ENCODE data around the gene AAK1. TPM values are rescaled to one million over a fixed set of nuclear protein-coding genes. Genes with fewer than 3 reads are reported as not detected.

AAK1 gene
- total and polyA plus RNA-seq, 12 donors: 26.2 to 106 (median 68.5) TPM

DNA sequence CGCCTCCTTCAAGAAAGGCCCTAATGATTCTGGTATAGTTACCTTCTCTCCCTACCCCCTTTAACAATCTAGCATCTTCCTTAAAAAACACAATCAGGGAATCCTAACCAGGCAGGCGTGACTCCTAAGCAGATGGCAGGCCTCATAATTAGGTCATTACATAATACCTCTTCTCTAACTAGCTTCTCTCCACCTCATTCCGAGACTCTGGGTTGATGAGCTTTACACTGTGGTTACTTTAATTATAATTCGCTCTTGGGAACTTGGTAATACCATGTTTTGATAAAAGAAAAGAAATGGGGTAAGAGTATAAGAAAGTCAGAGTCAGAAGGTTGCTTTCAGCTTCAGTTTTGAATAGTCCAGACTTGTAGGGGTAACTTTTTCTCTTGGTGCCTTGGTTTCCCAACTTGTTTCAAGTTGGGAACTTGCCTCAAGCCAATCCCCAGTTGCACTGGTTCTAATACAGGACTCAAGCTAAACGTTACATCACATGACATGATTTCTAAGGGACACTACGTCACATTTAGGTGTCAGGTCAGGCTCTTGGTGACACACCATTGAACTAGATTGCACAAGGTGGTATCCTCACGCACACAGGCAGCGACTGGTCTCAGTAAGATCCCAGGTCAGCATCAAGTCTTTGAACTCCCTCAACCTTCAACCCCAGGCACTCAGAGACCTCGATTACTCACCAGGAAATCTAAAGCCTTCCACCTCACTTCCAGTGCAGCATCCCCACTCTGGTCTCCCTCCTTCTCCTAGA is 59.2 kb downstream of the AAK1 start:
- DNase-seq: peak in 1 of 7 donors; percentile 19
- 78 to 88% (median 83%) methylated on average over 9 of the region's 9 CpGs for WGBS, 4 donors
- Histone ChIP-seq H3K4me3 (no peak overlapping the region), H3K9me3 (replicated peaks in 1 of 3) (no peaks in the 10 kb centered on the region), H3K27me3 (no peaks in the 10 kb centered on the region), H3K27ac (peak overlapping the region in 1 of 5 donors; percentile 3), H3K36me3 (replicated peaks in 1 of 2) (no peaks in the 10 kb centered on the region), H3K4me1 (replicated peaks in 1 of 2) (peaks cover 28 to 41% of the 10 kb centered on the region in 2 donors)
- intact Hi-C loops (cut with DNase I): no loop called here
- no peak for TF ChIP-seq POLR2A (IDR thresholded peaks at IDR 0.05)
- TF ChIP-seq, protein P1, sequence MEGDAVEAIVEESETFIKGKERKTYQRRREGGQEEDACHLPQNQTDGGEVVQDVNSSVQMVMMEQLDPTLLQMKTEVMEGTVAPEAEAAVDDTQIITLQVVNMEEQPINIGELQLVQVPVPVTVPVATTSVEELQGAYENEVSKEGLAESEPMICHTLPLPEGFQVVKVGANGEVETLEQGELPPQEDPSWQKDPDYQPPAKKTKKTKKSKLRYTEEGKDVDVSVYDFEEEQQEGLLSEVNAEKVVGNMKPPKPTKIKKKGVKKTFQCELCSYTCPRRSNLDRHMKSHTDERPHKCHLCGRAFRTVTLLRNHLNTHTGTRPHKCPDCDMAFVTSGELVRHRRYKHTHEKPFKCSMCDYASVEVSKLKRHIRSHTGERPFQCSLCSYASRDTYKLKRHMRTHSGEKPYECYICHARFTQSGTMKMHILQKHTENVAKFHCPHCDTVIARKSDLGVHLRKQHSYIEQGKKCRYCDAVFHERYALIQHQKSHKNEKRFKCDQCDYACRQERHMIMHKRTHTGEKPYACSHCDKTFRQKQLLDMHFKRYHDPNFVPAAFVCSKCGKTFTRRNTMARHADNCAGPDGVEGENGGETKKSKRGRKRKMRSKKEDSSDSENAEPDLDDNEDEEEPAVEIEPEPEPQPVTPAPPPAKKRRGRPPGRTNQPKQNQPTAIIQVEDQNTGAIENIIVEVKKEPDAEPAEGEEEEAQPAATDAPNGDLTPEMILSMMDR (IDR thresholded peaks at IDR 0.05): no peak

- intact Hi-C loops (cut with DNase I): no loop called here
- Histone ChIP-seq H3K4me1 (replicated peaks in 1 of 2) (peaks cover 28 to 37% of the 10 kb centered on the region in 2 donors), H3K27me3 (no peaks in the 10 kb centered on the region), H3K36me3 (replicated peaks in 1 of 2) (no peaks in the 10 kb centered on the region), H3K9me3 (replicated peaks in 1 of 3) (no peaks in the 10 kb centered on the region), H3K4me3 (no peak overlapping the region), H3K27ac (peak overlapping the region in 3 of 5 donors; percentile 27 to 56 (median 36))
- no peak for DNase-seq
- 84 to 94% (median 87%) methylated on average over 3 of the region's 3 CpGs for WGBS, 4 donors
- no peak for TF ChIP-seq POLR2A (IDR thresholded peaks at IDR 0.05)
- TF ChIP-seq, protein P1 (IDR thresholded peaks at IDR 0.05): no peak
These were observed 60.2 kb downstream of the AAK1 start for GRCh38 chr2:69583321-69583833.

DNA sequence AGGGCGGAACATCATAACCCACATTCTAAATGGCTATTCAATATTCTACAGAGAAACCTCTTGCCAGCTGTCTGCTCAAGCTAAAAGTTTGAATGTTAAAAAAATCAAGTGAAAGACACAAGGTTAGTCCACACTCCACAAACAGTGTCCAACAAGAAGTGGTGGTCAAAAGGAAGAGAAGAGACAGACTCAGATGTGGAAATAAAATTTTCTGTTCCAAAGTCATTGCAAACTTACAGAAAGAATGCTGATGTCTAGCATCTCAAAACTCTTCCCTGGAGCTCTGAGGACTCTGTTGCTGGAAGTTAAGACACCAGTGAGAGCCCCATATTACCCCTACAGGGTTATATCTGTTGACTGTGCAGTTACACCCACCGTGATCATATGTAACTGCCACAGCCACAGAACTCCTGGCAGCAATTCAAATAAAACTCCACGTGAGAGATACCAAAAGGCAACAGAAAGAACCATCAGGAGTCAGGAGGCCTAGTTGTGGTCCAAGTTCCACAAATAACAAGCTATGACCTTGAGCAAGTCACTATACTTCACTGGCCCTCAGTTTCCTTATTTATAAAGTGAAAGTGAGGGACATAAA is 60.9 kb downstream of the AAK1 start:
- intact Hi-C loops (cut with DNase I): no loop called here

More for the DNA sequence above, 60.9 kb downstream of the AAK1 start:
- DNase-seq: peak in 3 of 7 donors; percentile 33 to 46 (median 36)
- Histone ChIP-seq H3K27ac (peak overlapping the region in 4 of 5 donors; percentile 27 to 56 (median 43)), H3K9me3 (replicated peaks in 1 of 3) (no peaks in the 10 kb centered on the region), H3K36me3 (replicated peaks in 1 of 2) (no peaks in the 10 kb centered on the region), H3K27me3 (no peaks in the 10 kb centered on the region), H3K4me3 (no peak overlapping the region), H3K4me1 (replicated peaks in 1 of 2) (peaks cover 28 to 38% of the 10 kb centered on the region in 2 donors)
- TF ChIP-seq, protein P1 (IDR thresholded peaks at IDR 0.05): no peak
- TF ChIP-seq POLR2A (IDR thresholded peaks at IDR 0.05): no peak
- WGBS, 4 donors: 30 to 31% (median 31%) methylated on average over 3 of the region's 3 CpGs

All from adrenal gland (tissue), 12 donors.